Stomach (tissue), 9 donors: ENCODE results near the gene PPP1R37. TPM values are rescaled to one million over a fixed set of nuclear protein-coding genes. Genes with fewer than 3 reads are reported as not detected.
A peak's percentile ranks its signal among the peaks of the same experiment; 100 is the strongest.

Experiments
- DNase-seq, 2 donors: peaks; one replicate each; pipeline versions ENCODE4 v3.0.0 to v3.0.0-alpha.2; 2013 to 2019
- H3K27ac ChIP-seq, 5 donors: fragments of 200-600 bp in 4 of 5; sonication (generic) in 4 of 5; one replicate each; pipeline ENCODE4 v1.5.1; 2013 to 2019; ENCODE audit warnings: mild to moderate bottlenecking in 1 of 5, moderate library complexity in 1 of 5
- H3K27me3 ChIP-seq, 3 donors: fragments of 200-600 bp; sonication (generic); one replicate each; pipeline ENCODE4 v1.5.1; 2017 to 2019; ENCODE audit warnings: mixed run types in 1 of 3
- H3K36me3 ChIP-seq, 4 donors: fragments of 200-600 bp; sonication (generic); 1 replicate in 3 of 4; 2 replicates in 1 of 4; pipeline ENCODE4 v1.5.1; 2016 to 2019
- H3K4me1 ChIP-seq, 4 donors: fragments of 200-600 bp; sonication (generic); one replicate each; pipeline ENCODE4 v1.5.1; 2016 to 2019
- H3K4me3 ChIP-seq, 4 donors: fragments of 200-600 bp; sonication (generic) in 3 of 4; one replicate each; pipeline ENCODE4 v1.5.1; 2016 to 2019; ENCODE audit warnings: mild to moderate bottlenecking in 1 of 4
- H3K9me3 ChIP-seq, 4 donors: fragments of 200-600 bp; sonication (generic); one replicate each; pipeline ENCODE4 v1.5.1; 2016 to 2019
- CTCF ChIP-seq, 7 experiments: fragments of 450-650 bp in 4 of 7; fragments of 200-600 bp in 3 of 7; sonication (generic) in 3 of 7; IDR thresholded peaks; one replicate each; pipeline ENCODE4 v1.5.1; 2016 to 2019; ENCODE audit warnings: antibody characterized with exemption in 7 of 7, control low read depth in 2 of 7, mild to moderate bottlenecking in 1 of 7
- EP300 ChIP-seq: sonication (generic); formaldehyde crosslinking; IDR thresholded peaks from one replicate; pipeline ENCODE4 v1.6.1; 2017; ENCODE audit warnings: antibody characterized with exemption
- POLR2A ChIP-seq, 4 donors: fragments of 450-650 bp; IDR thresholded peaks; one replicate each; pipeline ENCODE4 v1.6.1; 2016; ENCODE audit warnings: antibody characterized with exemption in 4 of 4, control low read depth in 2 of 4, mild to moderate bottlenecking in 1 of 4, moderate library complexity in 1 of 4
- POLR2AphosphoS5 ChIP-seq, 3 donors: sonication (generic); formaldehyde crosslinking; IDR thresholded peaks; one replicate each; pipeline ENCODE4 v1.6.1; 2016; ENCODE audit warnings: antibody characterized with exemption in 3 of 3
- WGBS, 5 donors: extraction: QIAGEN DNeasy Blood & Tissue Kit in 3 of 5; methylation state at CpG; one replicate each; pipeline versions ENCODE4 v1.1.5 to v1.1.7; 2013 to 2018; 5-methylcytosine and 5-hydroxymethylcytosine counted together
- intact Hi-C: fragments of 100-400 bp; cut with DNase I; formaldehyde crosslinking; loops from one replicate; pipeline ENCODE4 v1.15.1; 2023; ENCODE audit warnings: low total_unique reads
- polyA plus RNA-seq, 3 donors: library from polyadenylated mRNA; stranded (reverse); fragments of 200-250 nt; gene quantifications; one replicate each; pipeline ENCODE4 v1.2.3, GENCODE V29; 2013
- total RNA-seq, 5 donors: library from RNA; depleted of rRNA; stranded (reverse); fragments of >200 nt; gene quantifications; one replicate each; pipeline versions ENCODE4 v1.1.0 to v1.2.3, GENCODE V29; 2014 to 2016
- donor health status: healthy with polysubstance abuse.
- donor health status: Bipolar disorder and iron deficiency.
- donor health status: healthy.

PPP1R37 gene
- total and polyA plus RNA-seq, 8 donors = 25.7 to 268 (median 53.9) TPM

GRCh38 chr19:45135176-45135885 lies 42.4 kb downstream of the PPP1R37 start:
- no peak for TF ChIP-seq CTCF (IDR thresholded peaks at IDR 0.05)
- no peak for TF ChIP-seq POLR2AphosphoS5 (IDR thresholded peaks at IDR 0.05)
- TF ChIP-seq POLR2A (IDR thresholded peaks at IDR 0.05) = no peak
- no peak for TF ChIP-seq EP300

GRCh38 chr19:45136507-45137178 lies 43.7 kb downstream of the PPP1R37 start:
- no peak for DNase-seq
- Histone ChIP-seq H3K27ac (peak overlapping the region in 4 of 5 donors; percentile 20 to 67 (median 25)), H3K4me1 (peaks cover 10 to 32% (median 24%) of the 10 kb centered on the region in 4 donors), H3K9me3 (no peaks in the 10 kb centered on the region), H3K36me3 (peaks cover 5 to 26% (median 19%) of the 10 kb centered on the region in 4 donors), H3K27me3 (no peaks in the 10 kb centered on the region), H3K4me3 (no peak overlapping the region)
- intact Hi-C loops = no loop called here
- TF ChIP-seq EP300 = no peak
- TF ChIP-seq POLR2AphosphoS5 (IDR thresholded peaks at IDR 0.05) = no peak
- TF ChIP-seq CTCF (IDR thresholded peaks at IDR 0.05) = no peak
- TF ChIP-seq POLR2A (IDR thresholded peaks at IDR 0.05) = no peak
- WGBS, 5 donors = 67 to 75% (median 73%) methylated on average over 8 to 12 of the region's 12 CpGs

More at GRCh38 chr19:45135176-45135885, 42.4 kb downstream of the PPP1R37 start:
- no peak for DNase-seq
- no peak overlapping the region for H3K4me3 ChIP-seq
- no peaks in the 10 kb centered on the region for H3K27me3 ChIP-seq
- intact Hi-C loops = no loop called here
- H3K4me1 ChIP-seq = peaks cover 10 to 40% (median 29%) of the 10 kb centered on the region in 4 donors
- no peaks in the 10 kb centered on the region for H3K9me3 ChIP-seq
- 93 to 96% (median 95%) methylated on average over 19 to 21 of the region's 21 CpGs for WGBS, 5 donors
- peaks cover 0 to 13% (median 6%) of the 10 kb centered on the region in 4 donors for H3K36me3 ChIP-seq
- H3K27ac ChIP-seq = no peak overlapping the region

- Histone ChIP-seq H3K36me3 (peaks cover 10 to 32% (median 26%) of the 10 kb centered on the region in 4 donors), H3K27me3 (no peaks in the 10 kb centered on the region), H3K27ac (peak overlapping the region in 3 of 5 donors; percentile 20 to 67 (median 29)), H3K9me3 (no peaks in the 10 kb centered on the region), H3K4me3 (no peak overlapping the region), H3K4me1 (peaks cover 10 to 32% (median 24%) of the 10 kb centered on the region in 4 donors)
- intact Hi-C loops = no loop called here
- 66 to 86% (median 82%) methylated on average over 16 to 17 of the region's 17 CpGs for WGBS, 5 donors
- peak in 1 of 2 donors; percentile 36 for DNase-seq
- TF ChIP-seq POLR2A (IDR thresholded peaks at IDR 0.05) (no peak), EP300 (no peak), CTCF (IDR thresholded peaks at IDR 0.05) (no peak), POLR2AphosphoS5 (IDR thresholded peaks at IDR 0.05) (no peak)
Observed at GRCh38 chr19:45137179-45137761, 44.3 kb downstream of the PPP1R37 start.

- WGBS, 5 donors = 51 to 78% (median 57%) methylated on average over 11 of the region's 11 CpGs
- Histone ChIP-seq H3K27ac (peak overlapping the region in 2 of 5 donors; percentile 29 to 67), H3K9me3 (no peaks in the 10 kb centered on the region), H3K4me1 (peaks cover 10 to 32% (median 24%) of the 10 kb centered on the region in 4 donors), H3K27me3 (no peaks in the 10 kb centered on the region), H3K36me3 (peaks cover 20 to 38% (median 34%) of the 10 kb centered on the region in 4 donors), H3K4me3 (no peak overlapping the region)
- DNase-seq = peak in 1 of 2 donors; percentile 62
- intact Hi-C loops = no loop called here
- TF ChIP-seq EP300 = no peak
- no peak for TF ChIP-seq CTCF (IDR thresholded peaks at IDR 0.05)
- no peak for TF ChIP-seq POLR2AphosphoS5 (IDR thresholded peaks at IDR 0.05)
- TF ChIP-seq POLR2A (IDR thresholded peaks at IDR 0.05) = no peak
Observed at GRCh38 chr19:45138303-45138751, 45.3 kb downstream of the PPP1R37 start.
